Skeletal muscle tissue (tissue), 4 donors: ENCODE data around the gene ARID1B. TPM values are rescaled to one million over a fixed set of nuclear protein-coding genes. Genes with fewer than 3 reads are reported as not detected.
A peak's percentile ranks its signal among the peaks of the same experiment; 100 is the strongest.

Experiments
- H3K27ac ChIP-seq: one replicate; pipeline ENCODE4 v1.7.0; 2013; ENCODE audit warnings: mild to moderate bottlenecking, low read depth, low read length, inconsistent platforms
- H3K27me3 ChIP-seq, 3 donors: one replicate each; pipeline ENCODE4 v1.7.0; 2013; ENCODE audit warnings: low read length in 3 of 3; ENCODE audit not compliant: control insufficient read depth in 3 of 3, insufficient read depth in 3 of 3
- H3K36me3 ChIP-seq, 3 donors: one replicate each; pipeline ENCODE4 v1.7.0; 2013; ENCODE audit warnings: low read length in 3 of 3; ENCODE audit not compliant: control insufficient read depth in 3 of 3, insufficient read depth in 3 of 3
- H3K4me1 ChIP-seq, 3 donors: one replicate each; pipeline ENCODE4 v1.7.0; 2013; ENCODE audit warnings: low read length in 3 of 3, mild to moderate bottlenecking in 3 of 3; ENCODE audit not compliant: control insufficient read depth in 3 of 3, insufficient read depth in 3 of 3
- H3K4me3 ChIP-seq, 3 donors: one replicate each; pipeline ENCODE4 v1.7.0; 2013; ENCODE audit warnings: low read length in 3 of 3
- H3K9ac ChIP-seq, 3 donors: one replicate each; pipeline ENCODE4 v1.7.0; 2013; ENCODE audit warnings: low read length in 3 of 3, mild to moderate bottlenecking in 3 of 3, moderate library complexity in 2 of 3, low read depth in 1 of 3
- H3K9me3 ChIP-seq, 3 donors: one replicate each; pipeline ENCODE4 v1.7.0; 2013; ENCODE audit warnings: low read length in 3 of 3; ENCODE audit not compliant: control insufficient read depth in 3 of 3
- total RNA-seq: library from RNA; depleted of rRNA; stranded (reverse); fragments of >200 nt; gene quantifications from one replicate; pipeline ENCODE4 v1.2.3, GENCODE V29; 2014
- donor health status: Osteomylitis.

ARID1B gene
- total RNA-seq, 1 donor from 2014 or later, result 73.6 TPM

- Histone ChIP-seq H3K9me3 (no peaks in the 10 kb centered on the region), H3K4me1 (peaks cover 10 to 15% (median 12%) of the 10 kb centered on the region in 3 donors), H3K9ac (no peak overlapping the region), H3K4me3 (no peak overlapping the region), H3K36me3 (peaks cover 28 to 40% (median 36%) of the 10 kb centered on the region in 3 donors), H3K27ac (no peak overlapping the region), H3K27me3 (no peaks in the 10 kb centered on the region)
Measured at GRCh38 chr6:157182503-157183264, 405.5 kb downstream of the ARID1B start.

- H3K27ac ChIP-seq, result peak overlapping the region; percentile 7
- H3K4me3 ChIP-seq, result peak overlapping the region in 1 of 3 donors; percentile 16
- H3K36me3 ChIP-seq, result peaks cover 28 to 42% (median 36%) of the 10 kb centered on the region in 3 donors
- H3K4me1 ChIP-seq, result peaks cover 12 to 22% (median 15%) of the 10 kb centered on the region in 3 donors
- H3K9me3 ChIP-seq, result no peaks in the 10 kb centered on the region
- H3K9ac ChIP-seq, result peak overlapping the region in 1 of 3 donors; percentile 51
- H3K27me3 ChIP-seq, result no peaks in the 10 kb centered on the region
Measured at GRCh38 chr6:157184202-157185015, 407.2 kb downstream of the ARID1B start.

- Histone ChIP-seq H3K27me3 (no peaks in the 10 kb centered on the region), H3K9me3 (no peaks in the 10 kb centered on the region), H3K4me1 (peaks cover 12 to 22% (median 15%) of the 10 kb centered on the region in 3 donors), H3K9ac (no peak overlapping the region), H3K4me3 (no peak overlapping the region), H3K27ac (no peak overlapping the region), H3K36me3 (peaks cover 35 to 49% (median 43%) of the 10 kb centered on the region in 3 donors)
Measured at GRCh38 chr6:157185171-157185570, 408.0 kb downstream of the ARID1B start.

GRCh38 chr6:157185986-157186385 is 408.8 kb downstream of the ARID1B start:
- Histone ChIP-seq H3K27ac (peak overlapping the region; percentile 90), H3K4me1 (peaks cover 12 to 22% (median 15%) of the 10 kb centered on the region in 3 donors), H3K36me3 (peaks cover 39 to 50% (median 47%) of the 10 kb centered on the region in 3 donors), H3K4me3 (no peak overlapping the region), H3K27me3 (no peaks in the 10 kb centered on the region), H3K9ac (no peak overlapping the region), H3K9me3 (no peaks in the 10 kb centered on the region)

- Histone ChIP-seq H3K4me3 (no peak overlapping the region), H3K27ac (peak overlapping the region; percentile 90), H3K36me3 (peaks cover 37 to 45% (median 44%) of the 10 kb centered on the region in 3 donors), H3K9ac (peak overlapping the region; percentile 20 to 47 (median 42)), H3K9me3 (no peaks in the 10 kb centered on the region), H3K27me3 (no peaks in the 10 kb centered on the region), H3K4me1 (peaks cover 12 to 22% (median 15%) of the 10 kb centered on the region in 3 donors)
Measured at GRCh38 chr6:157186785-157187181, 409.6 kb downstream of the ARID1B start.

- peaks cover 34 to 43% (median 41%) of the 10 kb centered on the region in 3 donors for H3K36me3 ChIP-seq
- peaks cover 12 to 22% (median 15%) of the 10 kb centered on the region in 3 donors for H3K4me1 ChIP-seq
- peak overlapping the region; percentile 5 to 58 (median 47) for H3K9ac ChIP-seq
- peak overlapping the region; percentile 90 for H3K27ac ChIP-seq
- H3K9me3 ChIP-seq, result no peaks in the 10 kb centered on the region
- H3K27me3 ChIP-seq, result no peaks in the 10 kb centered on the region
- H3K4me3 ChIP-seq, result no peak overlapping the region
Measured at GRCh38 chr6:157187182-157188083, 410.3 kb downstream of the ARID1B start.

- Histone ChIP-seq H3K27ac (no peak overlapping the region), H3K36me3 (peaks cover 33 to 44% (median 34%) of the 10 kb centered on the region in 3 donors)
Measured at GRCh38 chr6:157188213-157188612, 411.0 kb downstream of the ARID1B start.

GRCh38 chr6:157193443-157193996 is 416.3 kb downstream of the ARID1B start:
- Histone ChIP-seq H3K4me1 (peaks cover 3 to 13% (median 4%) of the 10 kb centered on the region in 3 donors), H3K27ac (no peak overlapping the region), H3K36me3 (peaks cover 38 to 50% (median 39%) of the 10 kb centered on the region in 3 donors), H3K4me3 (no peak overlapping the region), H3K9me3 (no peaks in the 10 kb centered on the region), H3K27me3 (no peaks in the 10 kb centered on the region), H3K9ac (no peak overlapping the region)

More at GRCh38 chr6:157188213-157188612, 411.0 kb downstream of the ARID1B start:
- Histone ChIP-seq H3K9ac (no peak overlapping the region), H3K4me1 (peaks cover 12 to 22% (median 15%) of the 10 kb centered on the region in 3 donors), H3K27me3 (no peaks in the 10 kb centered on the region), H3K9me3 (no peaks in the 10 kb centered on the region), H3K4me3 (no peak overlapping the region)

GRCh38 chr6:157194110-157194509 is 416.9 kb downstream of the ARID1B start:
- Histone ChIP-seq H3K9ac (no peak overlapping the region), H3K4me1 (peaks cover 7 to 17% (median 8%) of the 10 kb centered on the region in 3 donors), H3K4me3 (no peak overlapping the region), H3K36me3 (peaks cover 38 to 50% (median 39%) of the 10 kb centered on the region in 3 donors), H3K27ac (no peak overlapping the region), H3K9me3 (no peaks in the 10 kb centered on the region), H3K27me3 (no peaks in the 10 kb centered on the region)
